GM12878 (cell line): Measurements from ENCODE around the gene TMEM38A. TPM values are rescaled to one million over a fixed set of nuclear protein-coding genes. Genes with fewer than 3 reads are reported as not detected.

Experiments
- ATAC-seq: fragments of 200-7000 bp; cut with Tn5 transposase; 3 replicates; pipeline ENCODE4 v1.9.1; 2020; ENCODE audit warnings: mild to moderate bottlenecking, moderate library complexity
- BruUV-seq: library from RNA; stranded (reverse); fragments of 400-500 nt; replicated peaks from 2 replicates; lab custom pipeline; 2021; lab: Mats Ljungman, UMichigan
- CTCF ChIA-PET: fragments of 300-600 bp; sonication (Branson Sonifier 250); formaldehyde crosslinking; extraction: SDS; loops from one replicate; lab custom pipeline; 2021; ENCODE audit warnings: inconsistent platforms; lab: Yijun Ruan, JAX
- POLR2A ChIA-PET: fragments of 350-600 bp; formaldehyde crosslinking; extraction: SDS; loops from one replicate; lab custom pipeline; 2021; ENCODE audit warnings: inconsistent platforms; lab: Charles Lee
- RAD21 ChIA-PET: fragments of 300-600 bp; sonication (Branson Sonifier 250); formaldehyde crosslinking; loops from one replicate; lab custom pipeline; 2023; ENCODE audit warnings: antibody characterized with exemption; ENCODE audit not compliant: unreplicated experiment; lab: Charles Lee
- SMC1A ChIA-PET: fragments of 300-600 bp; sonication (Branson Sonifier 250); formaldehyde crosslinking; loops from one replicate; lab custom pipeline; 2023; ENCODE audit not compliant: unreplicated experiment, uncharacterized antibody; lab: Charles Lee
- DNase-seq: peaks from one replicate; pipeline ENCODE4 v3.0.0-alpha.2; 2011; ENCODE audit warnings: low read depth, low spot score
- FAIRE-seq: peaks from 3 replicates; lab custom pipeline; 2011; peaks lifted over from hg19 to GRCh38; lab: Jason Lieb, UNC
- H2AFZ ChIP-seq: 2 replicates; pipeline ENCODE4 v1.6.0; 2011; ENCODE audit warnings: low read depth, low read length, control low read depth; ENCODE audit not compliant: control insufficient read depth
- H3K27ac ChIP-seq: 2 replicates; pipeline ENCODE4 v1.5.1; 2011; ENCODE audit warnings: control low read depth; ENCODE audit not compliant: control insufficient read depth, insufficient read depth
- H3K27me3 ChIP-seq, 2 experiments: replicated peaks in 1 of 2; 2 replicates each; pipeline versions ENCODE4 v1.6.0 to v1.6.1; 2011; ENCODE audit warnings: low read length in 1 of 2; ENCODE audit not compliant: control insufficient read depth in 2 of 2, insufficient read depth in 2 of 2
- H3K36me3 ChIP-seq, 2 experiments: 2 replicates each; pipeline ENCODE4 v1.5.1; 2011; ENCODE audit warnings: low read length in 1 of 2; ENCODE audit not compliant: control insufficient read depth in 2 of 2, insufficient read depth in 2 of 2
- H3K4me1 ChIP-seq: 2 replicates; pipeline ENCODE4 v1.6.1; 2011; ENCODE audit warnings: mild to moderate bottlenecking, low read length, moderate library complexity, mixed read lengths; ENCODE audit not compliant: control insufficient read depth, insufficient read depth
- H3K4me2 ChIP-seq: 2 replicates; pipeline ENCODE4 v1.6.0; 2011; ENCODE audit warnings: control low read depth; ENCODE audit not compliant: control insufficient read depth, insufficient read depth
- H3K4me3 ChIP-seq: fragments of 200-600 bp; sonication (generic); 2 replicates; pipeline ENCODE4 v1.5.1; 2016
- H3K79me2 ChIP-seq: 2 replicates; pipeline ENCODE4 v1.6.0; 2011; ENCODE audit warnings: low read length; ENCODE audit not compliant: control insufficient read depth, insufficient read depth
- H3K9ac ChIP-seq: 2 replicates; pipeline ENCODE4 v1.8.0; 2011; ENCODE audit warnings: low read length, control low read depth, mixed read lengths; ENCODE audit not compliant: control insufficient read depth, insufficient read depth
- H3K9me3 ChIP-seq: replicated peaks from 3 replicates; pipeline ENCODE4 v1.5.1; 2011; ENCODE audit warnings: mild to moderate bottlenecking, low read length; ENCODE audit not compliant: control insufficient read depth, insufficient read depth
- H4K20me1 ChIP-seq: 2 replicates; pipeline ENCODE4 v1.6.0; 2011; ENCODE audit not compliant: control insufficient read depth, insufficient read depth
- MLLT1 ChIP-seq: fragments of 450-650 bp; IDR thresholded peaks from 2 replicates; pipeline ENCODE4 v1.6.1; 2016; ENCODE audit warnings: mild to moderate bottlenecking
- PKNOX1 ChIP-seq: fragments of 450-650 bp; IDR thresholded peaks from 2 replicates; pipeline ENCODE4 v1.6.1; 2016; ENCODE audit warnings: mild to moderate bottlenecking
- WGBS: methylation state at CpG from one replicate; pipeline ENCODE4 v1.1.6; 2016; ENCODE audit warnings: low lambda C conversion rate; ENCODE audit not compliant: insufficient replicate concordance, insufficient coverage; ENCODE audit errors: missing lambda C conversion rate; 5-methylcytosine and 5-hydroxymethylcytosine counted together
- in situ Hi-C: fragments of 300-500 bp; cut with MboI; formaldehyde crosslinking; loops from 9 replicates; pipeline ENCODE4 v1.14.3; 2018; ENCODE audit warnings: mixed read lengths
- intact Hi-C: fragments of 100-400 bp; cut with micrococcal nuclease; formaldehyde crosslinking; loops from one replicate; pipeline ENCODE4 v1.14.2; 2022; ENCODE audit not compliant: unreplicated experiment
- polyA plus RNA-seq, 11 experiments: library from polyadenylated mRNA; depleted of rRNA in 4 of 11; unstranded in 6 of 11; stranded (reverse) in 5 of 11; fragments of >200 nt; fragmentation: Nextera tagmentation in 4 of 11; fragmentation: Illumina TruSeq in 1 of 11; extraction: Ambion mirVana in 4 of 11; extraction: Trizol in 1 of 11; gene quantifications; 1 replicate in 1 of 11; 2 replicates in 10 of 11; pipeline versions ENCODE4 v1.2.1 to v1.2.3, GENCODE V29; 2011 to 2016; ENCODE audit warnings: inconsistent platforms in 2 of 11, missing spikeins in 2 of 11, low read depth in 1 of 11
- total RNA-seq, 4 experiments: library from RNA; depleted of rRNA in 3 of 4; stranded (reverse); fragments of >200 nt in 3 of 4; fragmentation: Illumina TruSeq in 1 of 4; extraction: Trizol in 1 of 4; gene quantifications; 2 replicates each; pipeline versions ENCODE4 v1.2.1 to v1.2.3, GENCODE V29; 2013 to 2021

The TMEM38A gene
- total and polyA plus RNA-seq, 10 of the 15 experiments (the other 5 are each of a cell fraction or from before 2014, with no cell fraction given) = 4.5 to 22.2 (median 15.0) TPM

GRCh38 chr19:16625163-16625958, 35.6 kb upstream of the TMEM38A start:
- intact Hi-C loops (loop anchor here (5.0 kb wide), 1 partner anchor 37 kb away; the partner anchor contains the start of genes SMIM7 and TMEM38A), in situ Hi-C loops (loop anchor here (5.0 kb wide), 1 partner anchor 38 kb away; no protein-coding TSS in a partner anchor)
- Histone ChIP-seq H2AFZ (no peak overlapping the region), H3K9me3 (no peaks in the 10 kb centered on the region), H3K4me3 (peak overlapping the region; percentile 94; the same call in 1 of the 2 replicates), H3K79me2 (peaks cover 85% of the 10 kb centered on the region), H3K4me1 (peaks cover 18% of the 10 kb centered on the region), H3K9ac (no peak overlapping the region; the same call in 1 of the 2 replicates), H3K27ac (no peak overlapping the region), H4K20me1 (peaks cover 4% of the 10 kb centered on the region; the same call in 1 of the 2 replicates), H3K27me3 (no peaks in the 10 kb centered on the region), H3K4me2 (peak overlapping the region; percentile 24; the same call in 1 of the 2 replicates), H3K36me3 (peaks cover 4 to 17% of the 10 kb centered on the region in 2 experiments; a peak in 2 of 4 replicates)
- TF ChIP-seq MLLT1 = 0 out of 2 replicates have a peak, but pooled peaks have one; percentile 13
- no peak for TF ChIP-seq PKNOX1
- ChIA-PET CTCF (interaction anchor here (0.9 to 9.0 kb wide), 13 partner anchors 11 to 96 kb away, joined by 3 to 83 read pairs (median 6); partner anchors contain the start of gene TMEM38A), RAD21 (interaction anchor here (0.6 to 9.0 kb wide), 7 partner anchors 15 to 42 kb away, joined by 3 to 169 read pairs (median 3); no protein-coding TSS in a partner anchor), POLR2A (interaction anchor here (0.7 to 10.3 kb wide), 8 partner anchors 10 to 52 kb away, joined by 3 to 220 read pairs (median 4); partner anchors contain the start of gene TMEM38A), SMC1A (interaction anchor here (1.0 to 10.1 kb wide), 7 partner anchors 12 to 52 kb away, joined by 3 to 164 read pairs (median 9); no protein-coding TSS in a partner anchor)
- no peak for ATAC-seq
- DNase-seq = no peak
- BruUV-seq = no TSS peak
- WGBS = 86% methylated on average over 16 of the region's 16 CpGs
- no peak for FAIRE-seq
